K562 (cell line): ENCODE data around the gene XPA. TPM values are rescaled to one million over a fixed set of nuclear protein-coding genes. Genes with fewer than 3 reads are reported as not detected.

Source experiments
- CEBPG ChIP-seq, 3 experiments: fragments of 200-800 bp in 1 of 3; sonication (Bioruptor generic) in 1 of 3; sonication (generic) in 1 of 3; formaldehyde crosslinking in 1 of 3; IDR thresholded peaks in 2 of 3; conservative IDR thresholded peaks in 1 of 3; 2 replicates each; pipeline versions ENCODE4 v1.6.1 to v1.8.0; 2016 to 2022; ENCODE audit warnings: missing compliant biosample characterization in 2 of 3, missing genetic modification characterization in 2 of 3, mild to moderate bottlenecking in 1 of 3, missing genetic modification reagents in 1 of 3
- DIDO1 ChIP-seq: fragments of 450-650 bp; IDR thresholded peaks from 2 replicates; pipeline ENCODE4 v1.6.1; 2016; ENCODE audit warnings: low read depth, missing biosample characterization, missing genetic modification characterization
- ELF1 ChIP-seq: fragments of 200-800 bp; sonication (Bioruptor generic); IDR thresholded peaks from 2 replicates; pipeline ENCODE4 v1.6.1; 2016; ENCODE audit warnings: missing genetic modification characterization, missing compliant biosample characterization
- EP300 ChIP-seq: IDR thresholded peaks from 2 replicates; pipeline ENCODE4 v1.6.1; 2012; ENCODE audit warnings: low read length, improper control_type of control experiment
- JUND ChIP-seq, 2 experiments: IDR thresholded peaks; 2 replicates in 1 of 2; 3 replicates in 1 of 2; pipeline ENCODE4 v1.6.1; 2011; ENCODE audit warnings: borderline replicate concordance in 2 of 2, low read depth in 2 of 2, low read length in 2 of 2, improper control_type of control experiment in 1 of 2, missing biosample characterization in 1 of 2, missing genetic modification characterization in 1 of 2, missing genetic modification reagents in 1 of 2
- KHSRP ChIP-seq: fragments of 450-650 bp; IDR thresholded peaks from 2 replicates; pipeline ENCODE4 v1.6.1; 2017
- LEF1 ChIP-seq: fragments of 450-650 bp; IDR thresholded peaks from 2 replicates; pipeline ENCODE4 v1.6.1; 2016; ENCODE audit warnings: mild to moderate bottlenecking
- SREBF1 ChIP-seq: fragments of 150-350 bp; IDR thresholded peaks from 2 replicates; pipeline ENCODE4 v1.6.1; 2014; ENCODE audit warnings: antibody characterized with exemption, low read depth, low read length, borderline replicate concordance
- TCFL5 ChIP-seq: fragments of 250-450 bp; sonication (Bioruptor Pico); conservative IDR thresholded peaks from 2 replicates; pipeline ENCODE4 v1.6.1; 2021; ENCODE audit warnings: mild to moderate bottlenecking, moderate library complexity, matching md5 sums
- YBX1 ChIP-seq: fragments of 450-650 bp; IDR thresholded peaks from 2 replicates; pipeline ENCODE4 v1.7.1; 2016; ENCODE audit warnings: mild to moderate bottlenecking
- ZNF311 ChIP-seq: fragments of 250-450 bp; sonication (Bioruptor Pico); IDR thresholded peaks from 2 replicates; pipeline ENCODE4 v1.4.0; 2020; ENCODE audit warnings: mild to moderate bottlenecking, moderate library complexity
- ZNF668 ChIP-seq: fragments of 250-450 bp; sonication (Bioruptor Pico); IDR thresholded peaks from 2 replicates; pipeline ENCODE4 v1.8.0; 2022; ENCODE audit warnings: mild to moderate bottlenecking, inconsistent platforms
- ZNF696 ChIP-seq: fragments of 250-450 bp; sonication (Bioruptor Pico); conservative IDR thresholded peaks from 2 replicates; pipeline ENCODE4 v1.4.0; 2020; ENCODE audit warnings: mild to moderate bottlenecking, moderate library complexity
- ZNF76 ChIP-seq: fragments of 250-450 bp; sonication (Bioruptor Pico); IDR thresholded peaks from 2 replicates; pipeline ENCODE4 v1.4.0; 2020; ENCODE audit warnings: mild to moderate bottlenecking, moderate library complexity, borderline replicate concordance
- polyA plus RNA-seq, 8 experiments: library from polyadenylated mRNA; depleted of rRNA in 4 of 8; stranded (reverse) in 5 of 8; unstranded in 3 of 8; fragments of >200 nt; fragmentation: Nextera tagmentation in 2 of 8; fragmentation: Illumina TruSeq in 1 of 8; extraction: Ambion mirVana in 2 of 8; extraction: Trizol in 1 of 8; gene quantifications; 2 replicates each; pipeline versions ENCODE4 v1.2.1 to v1.2.3, GENCODE V29; 2011 to 2014; ENCODE audit warnings: inconsistent platforms in 1 of 8, missing spikeins in 1 of 8
- total RNA-seq, 7 experiments: library from RNA; depleted of rRNA in 6 of 7; stranded (reverse); fragments of >200 nt in 6 of 7; fragmentation: Illumina TruSeq in 2 of 7; extraction: Trizol in 2 of 7; gene quantifications; 2 replicates each; pipeline versions ENCODE4 v1.2.1 to v1.2.3, GENCODE V29; 2011 to 2021; ENCODE audit warnings: low replicate concordance in 1 of 7
- TF ChIP-seq, protein P1 (sequence below): fragments of 450-650 bp; IDR thresholded peaks from 2 replicates; pipeline ENCODE4 v1.6.1; 2016; ENCODE audit warnings: low read depth
- TF ChIP-seq, protein P2 (sequence below): fragments of 250-450 bp; sonication (Bioruptor Pico); IDR thresholded peaks from 2 replicates; pipeline ENCODE4 v1.5.0; 2021; ENCODE audit warnings: mild to moderate bottlenecking, borderline replicate concordance
- TF ChIP-seq, protein P3 (sequence below): fragments of 250-450 bp; sonication (Bioruptor Pico); IDR thresholded peaks from 2 replicates; pipeline ENCODE4 v1.8.0; 2021; ENCODE audit warnings: moderate library complexity, mild to moderate bottlenecking, inconsistent platforms

Gene XPA
- total and polyA plus RNA-seq, 9 of the 15 experiments (the other 6 are each of a cell fraction or from before 2014, with no cell fraction given), result 5.1 to 18.2 (median 14.1) TPM

DNA sequence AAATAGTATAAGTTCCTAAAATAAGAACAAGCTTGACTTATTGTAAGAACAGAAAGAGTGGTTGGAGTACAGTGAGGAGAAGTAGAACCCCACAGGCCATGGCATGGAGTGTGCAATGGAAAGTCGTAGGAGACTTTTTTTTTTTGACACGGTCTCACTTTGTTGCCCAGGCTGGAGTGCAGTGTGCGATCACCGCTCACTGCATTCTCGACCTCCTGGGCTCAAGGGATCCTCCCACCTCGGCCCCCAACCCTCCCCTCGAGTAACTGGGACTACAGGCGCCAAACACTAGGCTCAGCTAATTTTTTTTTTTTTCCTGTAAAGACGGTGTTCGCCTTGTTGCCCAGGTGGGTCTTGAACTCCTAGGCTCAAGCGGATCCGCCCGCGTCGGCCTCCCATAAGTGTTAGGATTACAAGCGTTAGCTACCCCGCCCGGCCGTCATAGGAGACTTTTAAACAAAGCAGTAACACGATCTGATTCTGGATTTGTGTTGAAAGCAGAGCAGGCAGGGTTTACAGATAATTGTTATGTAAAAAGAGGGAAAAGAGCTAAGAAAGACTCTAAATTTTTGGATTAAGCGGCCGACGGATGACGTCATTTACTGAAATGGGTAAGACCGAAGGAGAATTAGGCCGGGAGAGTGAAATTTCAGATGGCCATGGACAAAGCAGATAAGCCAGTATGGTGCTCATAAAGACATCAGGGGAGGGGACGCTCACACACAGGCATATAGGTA is 64.7 kb downstream of the XPA start (continued):
- TF ChIP-seq, protein P1, sequence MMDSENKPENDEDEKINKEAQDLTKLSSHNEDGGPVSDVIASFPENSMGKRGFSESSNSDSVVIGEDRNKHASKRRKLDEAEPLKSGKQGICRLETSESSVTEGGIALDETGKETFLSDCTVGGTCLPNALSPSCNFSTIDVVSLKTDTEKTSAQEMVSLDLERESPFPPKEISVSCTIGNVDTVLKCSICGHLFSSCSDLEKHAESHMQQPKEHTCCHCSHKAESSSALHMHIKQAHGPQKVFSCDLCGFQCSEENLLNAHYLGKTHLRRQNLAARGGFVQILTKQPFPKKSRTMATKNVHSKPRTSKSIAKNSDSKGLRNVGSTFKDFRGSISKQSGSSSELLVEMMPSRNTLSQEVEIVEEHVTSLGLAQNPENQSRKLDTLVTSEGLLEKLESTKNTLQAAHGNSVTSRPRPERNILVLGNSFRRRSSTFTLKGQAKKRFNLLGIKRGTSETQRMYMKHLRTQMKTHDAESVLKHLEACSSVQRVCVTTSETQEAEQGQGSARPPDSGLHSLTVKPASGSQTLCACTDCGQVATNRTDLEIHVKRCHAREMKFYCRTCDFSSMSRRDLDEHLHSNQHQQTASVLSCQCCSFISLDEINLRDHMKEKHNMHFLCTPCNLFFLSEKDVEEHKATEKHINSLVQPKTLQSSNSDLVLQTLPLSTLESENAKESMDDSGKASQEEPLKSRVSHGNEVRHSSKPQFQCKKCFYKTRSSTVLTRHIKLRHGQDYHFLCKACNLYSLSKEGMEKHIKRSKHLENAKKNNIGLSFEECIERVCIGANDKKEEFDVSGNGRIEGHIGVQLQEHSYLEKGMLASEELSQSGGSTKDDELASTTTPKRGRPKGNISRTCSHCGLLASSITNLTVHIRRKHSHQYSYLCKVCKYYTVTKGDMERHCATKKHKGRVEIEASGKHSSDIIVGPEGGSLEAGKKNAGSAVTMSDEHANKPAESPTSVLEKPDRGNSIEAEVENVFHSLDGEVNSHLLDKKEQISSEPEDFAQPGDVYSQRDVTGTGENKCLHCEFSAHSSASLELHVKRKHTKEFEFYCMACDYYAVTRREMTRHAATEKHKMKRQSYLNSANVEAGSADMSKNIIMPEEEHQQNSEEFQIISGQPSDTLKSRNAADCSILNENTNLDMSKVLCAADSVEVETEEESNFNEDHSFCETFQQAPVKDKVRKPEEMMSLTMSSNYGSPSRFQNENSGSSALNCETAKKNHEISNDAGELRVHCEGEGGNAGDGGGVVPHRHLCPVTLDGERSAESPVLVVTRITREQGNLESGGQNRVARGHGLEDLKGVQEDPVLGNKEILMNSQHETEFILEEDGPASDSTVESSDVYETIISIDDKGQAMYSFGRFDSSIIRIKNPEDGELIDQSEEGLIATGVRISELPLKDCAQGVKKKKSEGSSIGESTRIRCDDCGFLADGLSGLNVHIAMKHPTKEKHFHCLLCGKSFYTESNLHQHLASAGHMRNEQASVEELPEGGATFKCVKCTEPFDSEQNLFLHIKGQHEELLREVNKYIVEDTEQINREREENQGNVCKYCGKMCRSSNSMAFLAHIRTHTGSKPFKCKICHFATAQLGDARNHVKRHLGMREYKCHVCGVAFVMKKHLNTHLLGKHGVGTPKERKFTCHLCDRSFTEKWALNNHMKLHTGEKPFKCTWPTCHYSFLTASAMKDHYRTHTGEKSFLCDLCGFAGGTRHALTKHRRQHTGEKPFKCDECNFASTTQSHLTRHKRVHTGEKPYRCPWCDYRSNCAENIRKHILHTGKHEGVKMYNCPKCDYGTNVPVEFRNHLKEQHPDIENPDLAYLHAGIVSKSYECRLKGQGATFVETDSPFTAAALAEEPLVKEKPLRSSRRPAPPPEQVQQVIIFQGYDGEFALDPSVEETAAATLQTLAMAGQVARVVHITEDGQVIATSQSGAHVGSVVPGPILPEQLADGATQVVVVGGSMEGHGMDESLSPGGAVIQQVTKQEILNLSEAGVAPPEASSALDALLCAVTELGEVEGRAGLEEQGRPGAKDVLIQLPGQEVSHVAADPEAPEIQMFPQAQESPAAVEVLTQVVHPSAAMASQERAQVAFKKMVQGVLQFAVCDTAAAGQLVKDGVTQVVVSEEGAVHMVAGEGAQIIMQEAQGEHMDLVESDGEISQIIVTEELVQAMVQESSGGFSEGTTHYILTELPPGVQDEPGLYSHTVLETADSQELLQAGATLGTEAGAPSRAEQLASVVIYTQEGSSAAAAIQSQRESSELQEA, result no peak
- no peak for TF ChIP-seq YBX1
- TF ChIP-seq SREBF1, result no peak
- TF ChIP-seq ZNF668 (CRISPR knock-in tag), result no peak
- no peak for TF ChIP-seq DIDO1 (tag)
- TF ChIP-seq CEBPG (CRISPR knock-in tag; IDR thresholded peaks at IDR 0.05), result no peak
- peak; percentile 36 to 45; a peak in 2 of 4 replicates for TF ChIP-seq CEBPG (tag; conservative IDR thresholded peaks at IDR 0.05 in 1 of 2, IDR thresholded peaks at IDR 0.05 in 1 of 2)
- TF ChIP-seq ZNF76 (CRISPR knock-in tag), result no peak
- no peak; the same call in 1 of the 2 replicates for TF ChIP-seq ZNF311 (CRISPR knock-in tag)
- TF ChIP-seq, protein P2, sequence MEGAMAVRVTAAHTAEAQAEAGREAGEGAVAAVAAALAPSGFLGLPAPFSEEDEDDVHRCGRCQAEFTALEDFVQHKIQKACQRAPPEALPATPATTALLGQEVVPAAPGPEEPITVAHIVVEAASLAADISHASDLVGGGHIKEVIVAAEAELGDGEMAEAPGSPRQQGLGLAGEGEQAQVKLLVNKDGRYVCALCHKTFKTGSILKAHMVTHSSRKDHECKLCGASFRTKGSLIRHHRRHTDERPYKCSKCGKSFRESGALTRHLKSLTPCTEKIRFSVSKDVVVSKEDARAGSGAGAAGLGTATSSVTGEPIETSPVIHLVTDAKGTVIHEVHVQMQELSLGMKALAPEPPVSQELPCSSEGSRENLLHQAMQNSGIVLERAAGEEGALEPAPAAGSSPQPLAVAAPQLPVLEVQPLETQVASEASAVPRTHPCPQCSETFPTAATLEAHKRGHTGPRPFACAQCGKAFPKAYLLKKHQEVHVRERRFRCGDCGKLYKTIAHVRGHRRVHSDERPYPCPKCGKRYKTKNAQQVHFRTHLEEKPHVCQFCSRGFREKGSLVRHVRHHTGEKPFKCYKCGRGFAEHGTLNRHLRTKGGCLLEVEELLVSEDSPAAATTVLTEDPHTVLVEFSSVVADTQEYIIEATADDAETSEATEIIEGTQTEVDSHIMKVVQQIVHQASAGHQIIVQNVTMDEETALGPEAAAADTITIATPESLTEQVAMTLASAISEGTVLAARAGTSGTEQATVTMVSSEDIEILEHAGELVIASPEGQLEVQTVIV (CRISPR knock-in tag), result no peak
- TF ChIP-seq, protein P3, sequence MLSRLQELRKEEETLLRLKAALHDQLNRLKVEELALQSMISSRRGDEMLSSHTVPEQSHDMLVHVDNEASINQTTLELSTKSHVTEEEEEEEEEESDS, result no peak
- TF ChIP-seq EP300, result no peak
- TF ChIP-seq LEF1, result no peak
- no peak for TF ChIP-seq ELF1 (tag)
- peak; percentile 97 for TF ChIP-seq JUND (IDR thresholded peaks at IDR 0.05; ENCODE audit: borderline replicate concordance, low read depth, low read length)
- TF ChIP-seq JUND (tag; IDR thresholded peaks at IDR 0.05; ENCODE audit: borderline replicate concordance, low read depth, low read length), result peak; percentile 98
- no peak for TF ChIP-seq KHSRP
- no peak for TF ChIP-seq TCFL5
- no peak for TF ChIP-seq ZNF696 (CRISPR knock-in tag)
